ENCODE results near the gene PHIP.
"Not testable (repeated sequence)": the region's sequence is repeated elsewhere in the genome, so short reads cannot be mapped to it uniquely, and the experiment has no call there.

The PHIP gene

GRCh38 chr6:79005024-79005423 is 73.0 kb downstream of the PHIP start:
- no peak for DNase-seq

- no peak for DNase-seq
Observed at GRCh38 chr6:79004239-79004638, 73.8 kb downstream of the PHIP start.

- DNase-seq, result no peak
Observed at GRCh38 chr6:79001415-79001814, 76.6 kb downstream of the PHIP start.

- DNase-seq, result no peak
Observed at GRCh38 chr6:78999737-79000136, 78.3 kb downstream of the PHIP start.

- no peak for DNase-seq
Observed at GRCh38 chr6:78995946-78996345, 82.1 kb downstream of the PHIP start.

GRCh38 chr6:78995346-78995745 is 82.7 kb downstream of the PHIP start:
- no peak for DNase-seq

- DNase-seq, result no peak
Observed at GRCh38 chr6:78993955-78994354, 84.1 kb downstream of the PHIP start.

- no peak for DNase-seq
Observed at GRCh38 chr6:78989191-78989590, 88.9 kb downstream of the PHIP start.

- no peak for DNase-seq
Observed at GRCh38 chr6:78986161-78986560, 91.9 kb downstream of the PHIP start.

GRCh38 chr6:78984225-78984950 is 93.7 kb downstream of the PHIP start:
- DNase-seq, result no peak

GRCh38 chr6:78967191-78967590 is 110.9 kb downstream of the PHIP start:
- no peak for DNase-seq

- DNase-seq, result no peak
Observed at GRCh38 chr6:78966542-78966941, 111.5 kb downstream of the PHIP start.

GRCh38 chr6:78962448-78962847 is 115.6 kb downstream of the PHIP start:
- DNase-seq, result no peak

GRCh38 chr6:78954740-78955139 is 123.3 kb downstream of the PHIP start:
- no peak for DNase-seq

GRCh38 chr6:78953798-78954197 is 124.3 kb downstream of the PHIP start:
- no peak for DNase-seq

- no peak for DNase-seq
Observed at GRCh38 chr6:78952362-78952761, 125.7 kb downstream of the PHIP start.

GRCh38 chr6:78948785-78949184 is 129.3 kb downstream of the PHIP start:
- DNase-seq, result no peak

- DNase-seq, result no peak
Observed at GRCh38 chr6:78947962-78948361, 130.1 kb downstream of the PHIP start.

GRCh38 chr6:78947529-78947928 is 130.5 kb downstream of the PHIP start:
- DNase-seq, result no peak

- DNase-seq, result no peak
Observed at GRCh38 chr6:78942446-78942845, 135.6 kb downstream of the PHIP start.

- DNase-seq, result no peak
Observed at GRCh38 chr6:78936515-78936914, 141.5 kb downstream of the PHIP start.

- no peak for DNase-seq
Observed at GRCh38 chr6:78935553-78935952, 142.5 kb downstream of the PHIP start.

- DNase-seq, result no peak
Observed at GRCh38 chr6:78925317-78925716, 152.7 kb downstream of the PHIP start.

- DNase-seq, result not testable (repeated sequence)
Observed at GRCh38 chr6:78921168-78921567, 156.9 kb downstream of the PHIP start.

- no peak for DNase-seq
Observed at GRCh38 chr6:78917788-78918187, 160.3 kb downstream of the PHIP start.
